NB4 (cell line): ENCODE measurements around the gene PDLIM5.

Experiments
- POLR2A ChIP-seq: IDR thresholded peaks from 2 replicates; pipeline ENCODE4 v1.6.1; 2011; ENCODE audit warnings: mild to moderate bottlenecking; ENCODE audit not compliant: insufficient read length; ENCODE audit errors: extremely low read depth
- TF ChIP-seq, protein P1 (sequence below): IDR thresholded peaks from one replicate; pipeline ENCODE4 v1.5.1; 2012; ENCODE audit warnings: low read depth, low read length
- TF ChIP-seq, protein P2 (sequence below): IDR thresholded peaks from 2 replicates; pipeline ENCODE4 v1.6.1; 2011; ENCODE audit warnings: low read depth, low read length

DNA sequence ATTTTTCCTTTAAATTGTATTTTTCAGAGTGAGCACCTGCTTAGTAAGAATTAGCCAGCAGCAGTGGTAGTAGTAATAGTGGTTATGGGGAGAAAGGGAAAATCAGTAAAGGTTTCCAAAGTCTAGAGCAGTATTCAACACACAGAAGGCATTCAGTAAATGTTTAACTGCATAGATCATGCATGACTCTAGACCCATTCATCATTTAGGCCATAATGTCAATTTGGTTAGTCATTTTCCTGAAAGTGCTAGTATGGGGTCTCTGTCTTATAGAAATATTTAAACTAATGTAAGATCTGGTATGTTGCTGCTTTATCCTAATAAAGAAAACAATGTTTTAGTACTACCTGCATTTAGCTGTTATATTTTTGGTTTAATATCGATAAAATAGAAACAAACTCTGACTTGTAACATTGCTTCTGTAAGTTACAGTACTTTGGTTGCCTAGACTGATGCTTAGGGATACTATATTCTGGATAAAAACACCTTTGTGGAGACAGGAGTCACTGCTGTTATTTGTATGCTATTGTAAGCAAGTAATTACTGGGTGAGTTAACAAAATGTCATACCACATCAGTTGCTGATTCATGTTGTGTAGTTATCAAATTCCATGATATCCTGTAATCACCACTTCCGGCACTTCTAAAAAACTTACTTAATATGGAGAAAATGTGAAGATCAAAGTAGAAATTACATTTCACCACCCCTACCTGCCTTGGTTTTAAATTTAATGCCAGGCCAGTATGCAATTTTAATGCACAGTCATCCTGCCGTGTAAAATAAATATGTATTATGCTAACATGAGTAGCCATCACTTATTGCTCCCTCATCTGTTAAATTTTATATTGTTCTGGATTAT lies 190.2 kb downstream of the PDLIM5 start:
- no peak for TF ChIP-seq POLR2A
- TF ChIP-seq, protein P1, sequence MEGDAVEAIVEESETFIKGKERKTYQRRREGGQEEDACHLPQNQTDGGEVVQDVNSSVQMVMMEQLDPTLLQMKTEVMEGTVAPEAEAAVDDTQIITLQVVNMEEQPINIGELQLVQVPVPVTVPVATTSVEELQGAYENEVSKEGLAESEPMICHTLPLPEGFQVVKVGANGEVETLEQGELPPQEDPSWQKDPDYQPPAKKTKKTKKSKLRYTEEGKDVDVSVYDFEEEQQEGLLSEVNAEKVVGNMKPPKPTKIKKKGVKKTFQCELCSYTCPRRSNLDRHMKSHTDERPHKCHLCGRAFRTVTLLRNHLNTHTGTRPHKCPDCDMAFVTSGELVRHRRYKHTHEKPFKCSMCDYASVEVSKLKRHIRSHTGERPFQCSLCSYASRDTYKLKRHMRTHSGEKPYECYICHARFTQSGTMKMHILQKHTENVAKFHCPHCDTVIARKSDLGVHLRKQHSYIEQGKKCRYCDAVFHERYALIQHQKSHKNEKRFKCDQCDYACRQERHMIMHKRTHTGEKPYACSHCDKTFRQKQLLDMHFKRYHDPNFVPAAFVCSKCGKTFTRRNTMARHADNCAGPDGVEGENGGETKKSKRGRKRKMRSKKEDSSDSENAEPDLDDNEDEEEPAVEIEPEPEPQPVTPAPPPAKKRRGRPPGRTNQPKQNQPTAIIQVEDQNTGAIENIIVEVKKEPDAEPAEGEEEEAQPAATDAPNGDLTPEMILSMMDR: no peak
- TF ChIP-seq, protein P2, sequence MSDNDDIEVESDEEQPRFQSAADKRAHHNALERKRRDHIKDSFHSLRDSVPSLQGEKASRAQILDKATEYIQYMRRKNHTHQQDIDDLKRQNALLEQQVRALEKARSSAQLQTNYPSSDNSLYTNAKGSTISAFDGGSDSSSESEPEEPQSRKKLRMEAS: no peak
